Lung (tissue), 12 donors: ENCODE data around the gene BAX. TPM values are rescaled to one million over a fixed set of nuclear protein-coding genes. Genes with fewer than 3 reads are reported as not detected.

ENCODE experiments used
- ATAC-seq: fragments of 200-7000 bp; cut with Tn5 transposase; one replicate; pipeline ENCODE4 v1.9.1; 2020; ENCODE audit warnings: moderate number of reproducible peaks; ENCODE audit not compliant: insufficient read depth, low FRiP score
- DNase-seq, 3 donors: peaks; one replicate each; pipeline ENCODE4 v3.0.0-alpha.2; 2013 to 2017
- H3K27ac ChIP-seq, 2 donors: one replicate each; pipeline ENCODE4 v1.5.1; 2013; ENCODE audit warnings: mild to moderate bottlenecking in 2 of 2, moderate library complexity in 2 of 2, control low read depth in 1 of 2, inconsistent platforms in 1 of 2, low read depth in 1 of 2, low read length in 1 of 2
- H3K27me3 ChIP-seq, 3 donors: one replicate each; pipeline ENCODE4 v1.5.1; 2013; ENCODE audit warnings: low read length in 2 of 3; ENCODE audit not compliant: control insufficient read depth in 3 of 3, insufficient read depth in 3 of 3
- H3K36me3 ChIP-seq, 4 donors: one replicate each; pipeline ENCODE4 v1.5.1; 2013; ENCODE audit warnings: low read length in 4 of 4, mild to moderate bottlenecking in 1 of 4, moderate library complexity in 1 of 4; ENCODE audit not compliant: control insufficient read depth in 4 of 4, insufficient read depth in 4 of 4
- H3K4me1 ChIP-seq, 5 donors: one replicate each; pipeline ENCODE4 v1.5.1; 2013; ENCODE audit warnings: low read length in 5 of 5, mild to moderate bottlenecking in 2 of 5, moderate library complexity in 1 of 5; ENCODE audit not compliant: control insufficient read depth in 5 of 5, insufficient read depth in 5 of 5
- H3K4me3 ChIP-seq: one replicate; pipeline ENCODE4 v1.5.1; 2013; ENCODE audit warnings: mild to moderate bottlenecking, control low read depth, moderate library complexity
- H3K9ac ChIP-seq, 2 donors: one replicate each; pipeline ENCODE4 v1.5.1; 2013; ENCODE audit warnings: low read length in 2 of 2, control low read depth in 1 of 2; ENCODE audit not compliant: insufficient read depth in 1 of 2
- H3K9me3 ChIP-seq, 4 donors: one replicate each; pipeline ENCODE4 v1.5.1; 2013; ENCODE audit warnings: low read length in 3 of 4, mild to moderate bottlenecking in 1 of 4, moderate library complexity in 1 of 4; ENCODE audit not compliant: control insufficient read depth in 4 of 4, insufficient read depth in 3 of 4
- WGBS, 2 donors: extraction: QIAGEN DNeasy Blood & Tissue Kit; methylation state at CpG; one replicate each; pipeline ENCODE4 v1.1.7; 2013; 5-methylcytosine and 5-hydroxymethylcytosine counted together
- polyA plus RNA-seq, 2 donors: library from polyadenylated mRNA; stranded (reverse); fragments of 200-250 nt; gene quantifications; one replicate each; pipeline ENCODE4 v1.2.1, GENCODE V29; 2013
- total RNA-seq, 2 donors: library from RNA; depleted of rRNA in 1 of 2; stranded (reverse); fragments of >200 nt in 1 of 2; gene quantifications; one replicate each; pipeline ENCODE4 v1.2.1, GENCODE V29; 2014 to 2021
- TF ChIP-seq, protein P1 (sequence below): IDR thresholded peaks from 2 replicates; pipeline ENCODE4 v1.5.1; 2012; ENCODE audit warnings: mild to moderate bottlenecking; ENCODE audit errors: control extremely low read depth, extremely low read depth
- donor health status: control.
- donor health status: control.
- donor health status: Bipolar disorder and iron deficiency.
- donor health status: healthy.
- donor health status: DM: yes; HTN: yes; CAD: no.

The BAX gene
- total and polyA plus RNA-seq, 4 donors = 25.9 to 121 (median 104) TPM

DNA sequence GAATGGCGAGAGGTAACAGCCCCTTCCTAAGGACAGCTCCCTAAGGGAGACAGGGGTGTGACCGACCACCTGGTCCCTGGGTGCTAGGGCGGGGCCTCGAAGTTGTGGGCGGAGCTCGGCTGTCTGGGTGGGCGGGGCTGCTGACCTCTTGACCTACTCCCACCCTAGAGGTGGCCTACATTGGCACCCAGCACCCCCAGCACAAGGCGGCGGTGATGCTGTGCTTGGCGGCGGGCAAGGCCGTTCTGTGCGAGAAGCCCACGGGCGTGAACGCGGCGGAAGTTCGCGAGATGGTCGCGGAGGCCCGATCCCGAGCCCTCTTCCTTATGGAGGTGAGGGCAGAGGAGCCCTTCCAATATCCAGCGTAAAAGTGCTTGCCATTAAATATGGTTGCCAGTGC, 18.8 kb upstream of the BAX start:
- Histone ChIP-seq H3K27me3 (peaks cover 0 to 4% (median 3%) of the 10 kb centered on the region in 3 donors), H3K9ac (no peak overlapping the region), H3K4me3 (no peak overlapping the region), H3K4me1 (peaks cover 0 to 10% (median 0%) of the 10 kb centered on the region in 5 donors), H3K9me3 (peaks cover 0 to 4% (median 0%) of the 10 kb centered on the region in 4 donors), H3K36me3 (no peaks in the 10 kb centered on the region), H3K27ac (no peak overlapping the region)
- ATAC-seq (no peak), DNase-seq (no peak)
- 94 to 97% methylated on average over 25 of the region's 25 CpGs for WGBS, 2 donors
- TF ChIP-seq, protein P1, sequence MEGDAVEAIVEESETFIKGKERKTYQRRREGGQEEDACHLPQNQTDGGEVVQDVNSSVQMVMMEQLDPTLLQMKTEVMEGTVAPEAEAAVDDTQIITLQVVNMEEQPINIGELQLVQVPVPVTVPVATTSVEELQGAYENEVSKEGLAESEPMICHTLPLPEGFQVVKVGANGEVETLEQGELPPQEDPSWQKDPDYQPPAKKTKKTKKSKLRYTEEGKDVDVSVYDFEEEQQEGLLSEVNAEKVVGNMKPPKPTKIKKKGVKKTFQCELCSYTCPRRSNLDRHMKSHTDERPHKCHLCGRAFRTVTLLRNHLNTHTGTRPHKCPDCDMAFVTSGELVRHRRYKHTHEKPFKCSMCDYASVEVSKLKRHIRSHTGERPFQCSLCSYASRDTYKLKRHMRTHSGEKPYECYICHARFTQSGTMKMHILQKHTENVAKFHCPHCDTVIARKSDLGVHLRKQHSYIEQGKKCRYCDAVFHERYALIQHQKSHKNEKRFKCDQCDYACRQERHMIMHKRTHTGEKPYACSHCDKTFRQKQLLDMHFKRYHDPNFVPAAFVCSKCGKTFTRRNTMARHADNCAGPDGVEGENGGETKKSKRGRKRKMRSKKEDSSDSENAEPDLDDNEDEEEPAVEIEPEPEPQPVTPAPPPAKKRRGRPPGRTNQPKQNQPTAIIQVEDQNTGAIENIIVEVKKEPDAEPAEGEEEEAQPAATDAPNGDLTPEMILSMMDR = no peak

DNA sequence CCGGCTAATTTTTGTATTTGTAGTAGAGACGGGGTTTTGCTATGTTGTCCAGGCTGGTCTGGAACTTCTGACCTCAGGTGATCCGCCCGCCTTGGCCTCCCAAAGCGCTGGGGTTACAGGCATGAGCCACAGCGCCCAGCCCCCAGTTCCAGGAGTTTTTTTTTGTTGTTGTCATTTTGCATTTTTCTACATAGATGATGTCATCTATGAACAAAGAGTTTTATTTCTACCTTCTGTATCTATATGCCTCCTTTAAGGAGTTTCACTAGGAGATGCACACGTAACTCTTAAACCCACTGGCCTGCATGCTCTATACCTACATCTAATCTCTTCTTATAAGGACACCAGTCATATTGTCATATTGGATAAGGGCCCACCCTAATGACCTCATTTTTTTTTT, 16.4 kb upstream of the BAX start:
- peaks cover 0 to 9% (median 0%) of the 10 kb centered on the region in 5 donors for H3K4me1 ChIP-seq
- no peak for DNase-seq

DNA sequence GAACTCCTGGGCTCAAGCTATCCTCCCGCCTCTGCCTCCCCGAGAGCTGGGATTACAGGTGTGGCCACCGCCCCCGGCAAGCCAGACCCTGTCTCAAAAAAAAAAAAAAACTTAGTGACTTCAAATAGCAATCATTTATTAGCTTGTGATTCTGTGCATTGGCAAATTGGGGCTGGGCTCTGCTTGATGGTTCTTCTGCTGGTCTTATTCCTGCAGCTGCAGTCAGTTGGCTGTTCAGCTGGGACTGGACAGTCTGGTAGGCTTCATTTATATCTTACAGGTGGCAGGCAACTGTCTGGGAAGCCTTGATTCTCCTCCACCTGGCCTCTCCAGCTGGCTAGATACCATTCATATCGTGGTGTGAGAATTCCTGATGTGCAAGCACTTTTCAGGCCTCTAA, 13.8 kb upstream of the BAX start:
- DNase-seq (no peak), ATAC-seq (no peak)
- H3K4me3 ChIP-seq = no peak overlapping the region
- H3K27ac ChIP-seq = no peak overlapping the region
- TF ChIP-seq, protein P1 = no peak
- H3K9me3 ChIP-seq = peaks cover 0 to 10% (median 2%) of the 10 kb centered on the region in 4 donors
- no peaks in the 10 kb centered on the region for H3K36me3 ChIP-seq
- no peak overlapping the region for H3K9ac ChIP-seq
- 94 to 95% methylated on average over 5 of the region's 5 CpGs for WGBS, 2 donors
- no peaks in the 10 kb centered on the region for H3K27me3 ChIP-seq
- H3K4me1 ChIP-seq = no peaks in the 10 kb centered on the region

More for the DNA sequence above, 16.4 kb upstream of the BAX start:
- Histone ChIP-seq H3K27me3 (peaks cover 0 to 1% (median 0%) of the 10 kb centered on the region in 3 donors), H3K9me3 (peaks cover 0 to 10% (median 2%) of the 10 kb centered on the region in 4 donors), H3K36me3 (no peaks in the 10 kb centered on the region), H3K27ac (no peak overlapping the region), H3K9ac (no peak overlapping the region), H3K4me3 (no peak overlapping the region)
- WGBS, 2 donors = 82 to 94% methylated on average over 7 of the region's 7 CpGs
- TF ChIP-seq, protein P1 = no peak
- ATAC-seq = no peak

DNA sequence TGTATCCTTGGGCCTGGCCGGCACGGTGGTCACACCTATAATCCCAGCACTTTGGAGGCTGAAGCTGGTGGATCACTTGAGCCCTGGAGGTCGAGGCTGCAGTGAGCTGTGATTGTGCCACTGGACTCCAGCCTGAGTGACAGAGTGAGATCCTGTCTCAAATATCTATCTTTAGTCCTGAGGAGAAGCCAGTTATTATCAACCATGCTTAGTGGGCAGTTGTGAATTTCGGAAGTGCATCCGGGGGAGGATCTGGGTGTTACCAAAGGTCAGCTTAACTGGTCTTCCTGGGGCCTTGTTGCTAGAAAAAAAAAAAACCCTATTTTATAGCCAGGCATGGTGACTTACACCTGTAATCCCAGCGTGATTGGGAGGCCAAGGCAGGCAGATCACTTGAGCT, 11.6 kb upstream of the BAX start:
- Histone ChIP-seq H3K9ac (no peak overlapping the region), H3K4me3 (no peak overlapping the region), H3K27me3 (no peaks in the 10 kb centered on the region), H3K27ac (no peak overlapping the region), H3K9me3 (peaks cover 0 to 10% (median 2%) of the 10 kb centered on the region in 4 donors), H3K4me1 (no peaks in the 10 kb centered on the region), H3K36me3 (no peaks in the 10 kb centered on the region)
- DNase-seq = no peak
- WGBS, 2 donors = 93 to 97% methylated on average over 6 of the region's 6 CpGs
- TF ChIP-seq, protein P1 = no peak
- no peak for ATAC-seq
